Esophagus muscularis mucosa (tissue), 3 donors: Measurements from ENCODE around the gene MEF2C.

Source experiments
- CTCF ChIP-seq, 3 experiments: fragments of 200-600 bp in 2 of 3; fragments of 450-650 bp in 1 of 3; sonication (generic) in 2 of 3; IDR thresholded peaks; one replicate each; pipeline ENCODE4 v1.5.1; 2017 to 2019; ENCODE audit warnings: antibody characterized with exemption in 3 of 3, mild to moderate bottlenecking in 2 of 3, moderate library complexity in 1 of 3
- POLR2A ChIP-seq: fragments of 450-650 bp; IDR thresholded peaks from one replicate; pipeline ENCODE4 v1.6.1; 2017; ENCODE audit warnings: antibody characterized with exemption, moderate library complexity, mild to moderate bottlenecking, low read depth
- POLR2AphosphoS5 ChIP-seq, 2 donors: sonication (generic); formaldehyde crosslinking; IDR thresholded peaks; one replicate each; pipeline ENCODE4 v1.6.1; 2017; ENCODE audit warnings: antibody characterized with exemption in 2 of 2

DNA sequence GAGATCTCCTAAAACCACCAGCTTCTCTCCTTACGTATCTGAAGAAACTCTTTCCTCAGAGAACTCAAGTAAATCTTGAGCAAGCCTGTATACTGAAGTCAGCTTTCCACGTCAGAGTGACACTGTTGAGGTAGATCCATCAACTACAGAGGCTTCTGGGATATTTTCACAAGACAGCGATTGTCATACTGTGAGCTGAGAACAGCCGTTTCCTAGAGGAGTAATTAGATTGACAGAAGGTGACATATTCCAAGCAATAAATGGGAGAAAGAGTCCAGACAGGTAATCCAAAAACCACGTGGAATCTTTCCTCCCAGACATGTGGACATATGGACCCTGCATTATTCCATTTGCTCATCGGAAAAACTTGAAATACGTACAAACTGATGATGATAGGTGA is 117.2 kb downstream of the MEF2C start:
- no peak for TF ChIP-seq POLR2AphosphoS5 (IDR thresholded peaks at IDR 0.05)
- no peak for TF ChIP-seq POLR2A
- no peak for TF ChIP-seq CTCF (IDR thresholded peaks at IDR 0.05)
